ENCODE results near the gene VPS33A. TPM values are rescaled to one million over a fixed set of nuclear protein-coding genes. Genes with fewer than 3 reads are reported as not detected.

Gene VPS33A
- total and polyA plus RNA-seq, 2 of the 8 experiments (the other 6 are each of a cell fraction or from before 2014, with no cell fraction given) = 16.4 to 41.8 TPM

DNA sequence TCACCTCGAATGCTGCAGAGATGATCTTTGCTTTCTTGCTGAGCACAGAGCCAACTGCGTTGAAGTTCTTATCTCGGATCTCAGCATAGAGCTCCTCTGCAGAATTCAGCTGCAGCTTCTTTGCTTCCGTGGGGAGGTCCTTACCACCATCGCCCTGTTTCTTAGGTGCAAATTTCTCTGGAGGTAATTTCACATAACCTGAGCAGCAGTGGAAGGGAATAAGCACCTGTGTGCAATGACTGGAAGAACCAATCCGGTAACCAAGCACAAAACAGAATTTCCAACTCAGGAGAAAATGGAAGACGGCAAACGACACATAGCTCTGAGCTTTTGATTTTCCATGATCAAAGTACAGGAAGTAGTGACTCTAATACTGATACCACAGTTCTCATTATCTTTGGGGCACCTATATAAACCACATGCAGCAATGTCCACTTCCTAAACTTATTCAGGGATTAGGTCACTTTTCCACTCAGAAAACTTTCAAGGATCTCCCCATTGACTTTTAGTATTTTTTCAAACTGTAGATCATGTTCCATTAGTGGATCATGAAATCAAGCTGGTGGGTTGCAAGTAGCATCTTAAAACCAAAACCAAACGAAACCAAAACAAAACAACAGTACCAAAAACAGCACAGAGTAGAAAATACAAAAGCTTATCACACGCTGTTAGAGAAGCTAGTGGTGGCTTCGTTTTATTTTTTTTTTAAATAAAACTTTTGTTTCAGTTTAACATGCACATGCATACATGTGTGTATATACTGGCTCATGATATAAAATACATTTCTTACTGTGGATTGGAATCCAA lies 21.5 kb downstream of the VPS33A start (continued):
- TF ChIP-seq SIX5 (IDR thresholded peaks at IDR 0.05; ENCODE audit: low read depth, low read length) (no peak), SIRT6 (IDR thresholded peaks at IDR 0.05; ENCODE audit: low read length) (no peak), POLR2A (IDR thresholded peaks at IDR 0.05; ENCODE audit: control extremely low read depth in 1 of 2, low read depth in 2 of 2, low read length in 2 of 2) (no peak), POLR2AphosphoS5 (IDR thresholded peaks at IDR 0.05; ENCODE audit: low read depth, low read length) (no peak)
- TF ChIP-seq, protein P1, sequence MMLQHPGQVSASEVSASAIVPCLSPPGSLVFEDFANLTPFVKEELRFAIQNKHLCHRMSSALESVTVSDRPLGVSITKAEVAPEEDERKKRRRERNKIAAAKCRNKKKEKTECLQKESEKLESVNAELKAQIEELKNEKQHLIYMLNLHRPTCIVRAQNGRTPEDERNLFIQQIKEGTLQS (IDR thresholded peaks at IDR 0.05; ENCODE audit: insufficient read depth, low read depth, low read length) = no peak
